PC-3 (cell line): ENCODE measurements around the gene TNFSF13. TPM values are rescaled to one million over a fixed set of nuclear protein-coding genes. Genes with fewer than 3 reads are reported as not detected.

Experiments
- ATAC-seq: fragments of 200-7000 bp; cut with Tn5 transposase; 2 replicates; pipeline ENCODE4 v1.9.1; 2020; ENCODE audit warnings: mild to moderate bottlenecking, moderate library complexity
- BruUV-seq: library from RNA; stranded (reverse); fragments of 400-500 nt; replicated peaks from 2 replicates; lab custom pipeline; 2021; lab: Mats Ljungman, UMichigan
- CTCF ChIA-PET: fragments of 300-600 bp; sonication (Branson Sonifier 250); formaldehyde crosslinking; loops from one replicate; lab custom pipeline; 2022; ENCODE audit warnings: antibody characterized with exemption; lab: Charles Lee
- POLR2A ChIA-PET: fragments of 300-600 bp; sonication (Branson Sonifier 250); formaldehyde crosslinking; loops from one replicate; lab custom pipeline; 2022; ENCODE audit warnings: antibody characterized with exemption; ENCODE audit not compliant: unreplicated experiment; lab: Charles Lee
- DNase-seq: peaks from one replicate; pipeline ENCODE4 v3.0.0-alpha.2; 2015
- H2AFZ ChIP-seq: fragments of 300-600 bp; sonication (generic); 2 replicates; pipeline ENCODE4 v1.6.0; 2016; ENCODE audit warnings: antibody characterized with exemption, low read length
- H3F3A ChIP-seq: fragments of 300-600 bp; sonication (generic); one replicate; pipeline ENCODE4 v1.6.0; 2017; ENCODE audit warnings: antibody characterized with exemption, low read length, control low read depth, mild to moderate bottlenecking; ENCODE audit not compliant: unreplicated experiment
- H3K27ac ChIP-seq: fragments of 300-600 bp; sonication (generic); 2 replicates; pipeline ENCODE4 v1.5.1; 2016; ENCODE audit warnings: mild to moderate bottlenecking, low read length
- H3K27me3 ChIP-seq: fragments of 300-600 bp; sonication (generic); 2 replicates; pipeline ENCODE4 v1.6.1; 2016; ENCODE audit warnings: low read length, mixed read lengths
- H3K36me3 ChIP-seq: fragments of 300-600 bp; sonication (generic); 2 replicates; pipeline ENCODE4 v1.6.1; 2016; ENCODE audit warnings: low read depth, mixed run types, low read length, mixed read lengths
- H3K4me1 ChIP-seq: fragments of 300-600 bp; sonication (generic); 2 replicates; pipeline ENCODE4 v1.5.1; 2016; ENCODE audit warnings: low read length; ENCODE audit not compliant: insufficient read depth
- H3K4me2 ChIP-seq: fragments of 300-600 bp; sonication (generic); 2 replicates; pipeline ENCODE4 v1.6.0; 2016; ENCODE audit warnings: low read length
- H3K4me3 ChIP-seq: fragments of 300-600 bp; sonication (generic); 2 replicates; pipeline ENCODE4 v1.5.1; 2016; ENCODE audit warnings: mild to moderate bottlenecking, low read length, mixed read lengths
- H3K79me2 ChIP-seq: fragments of 300-600 bp; sonication (generic); 2 replicates; pipeline ENCODE4 v1.6.1; 2017; ENCODE audit warnings: low read length, mixed read lengths
- H3K9ac ChIP-seq: fragments of 300-600 bp; sonication (generic); 2 replicates; pipeline ENCODE4 v1.6.0; 2016; ENCODE audit warnings: mild to moderate bottlenecking, low read length
- H3K9me2 ChIP-seq: fragments of 300-600 bp; sonication (generic); replicated peaks from 2 replicates; pipeline ENCODE4 v1.6.1; 2016; ENCODE audit warnings: mixed run types, low read length, mixed read lengths
- H3K9me3 ChIP-seq: fragments of 300-600 bp; sonication (generic); 2 replicates; pipeline ENCODE4 v1.6.1; 2016; ENCODE audit warnings: low read length, mixed read lengths
- H4K20me1 ChIP-seq: fragments of 300-600 bp; sonication (generic); 2 replicates; pipeline ENCODE4 v1.6.1; 2016; ENCODE audit warnings: low read length, mixed read lengths
- CTCF ChIP-seq: fragments of 300-600 bp; sonication (generic); conservative IDR thresholded peaks from 2 replicates; pipeline ENCODE4 v1.5.1; 2017; ENCODE audit warnings: antibody characterized with exemption, low read depth, mild to moderate bottlenecking, low read length
- EZH2 ChIP-seq: fragments of 300-600 bp; sonication (generic); IDR thresholded peaks from one replicate; pipeline ENCODE4 v1.6.1; 2017; ENCODE audit warnings: antibody characterized with exemption, mild to moderate bottlenecking, low read length; ENCODE audit not compliant: unreplicated experiment
- EZH2phosphoT487 ChIP-seq: fragments of 300-600 bp; sonication (generic); IDR thresholded peaks from 2 replicates; pipeline ENCODE4 v1.6.1; 2018; ENCODE audit warnings: mild to moderate bottlenecking, antibody characterized with exemption, low read length, borderline replicate concordance
- intact Hi-C: fragments of 100-400 bp; cut with micrococcal nuclease; formaldehyde crosslinking; loops from 2 replicates; pipeline ENCODE4 v1.9.0; 2023
- total RNA-seq: library from RNA; depleted of rRNA; stranded (reverse); fragments of >200 nt; gene quantifications from 2 replicates; pipeline ENCODE4 v1.2.3, GENCODE V29; 2014

TNFSF13 gene
- total RNA-seq, 1 experiment from 2014 or later = 3.6 TPM

GRCh38 chr17:7570351-7570750 lies 11.8 kb downstream of the TNFSF13 start:
- Histone ChIP-seq H3K79me2 (peaks cover 35% of the 10 kb centered on the region), H3F3A (peaks cover 9% of the 10 kb centered on the region), H2AFZ (no peak overlapping the region), H3K9me2 (no peaks in the 10 kb centered on the region), H3K4me2 (no peak overlapping the region), H4K20me1 (peaks cover 25% of the 10 kb centered on the region), H3K4me3 (no peak overlapping the region), H3K27ac (no peak overlapping the region), H3K4me1 (peaks cover 14% of the 10 kb centered on the region), H3K36me3 (peaks cover 40% of the 10 kb centered on the region), H3K9ac (no peak overlapping the region), H3K27me3 (no peaks in the 10 kb centered on the region), H3K9me3 (no peaks in the 10 kb centered on the region)
- TF ChIP-seq CTCF = no peak
- no peak for TF ChIP-seq EZH2phosphoT487
- TF ChIP-seq EZH2 = no peak
- BruUV-seq = no TSS peak
- ChIA-PET POLR2A (no interaction called here), CTCF (no interaction called here)
- ATAC-seq (no peak), DNase-seq (no peak)
- intact Hi-C loops = no loop called here

- DNase-seq = no peak
- Histone ChIP-seq H2AFZ (no peak overlapping the region), H3K27me3 (no peaks in the 10 kb centered on the region), H4K20me1 (peaks cover 44% of the 10 kb centered on the region), H3K9me2 (no peaks in the 10 kb centered on the region), H3K9me3 (no peaks in the 10 kb centered on the region), H3F3A (peaks cover 25% of the 10 kb centered on the region), H3K4me1 (peaks cover 32% of the 10 kb centered on the region), H3K79me2 (peaks cover 47% of the 10 kb centered on the region), H3K4me3 (peak overlapping the region; percentile 49; the same call in 1 of the 2 replicates), H3K4me2 (peak overlapping the region; percentile 67), H3K9ac (peak overlapping the region; percentile 47), H3K27ac (peak overlapping the region; percentile 20), H3K36me3 (peaks cover 53% of the 10 kb centered on the region)
- POLR2A ChIA-PET = no interaction called here
- intact Hi-C loops = no loop called here
- no peak for TF ChIP-seq EZH2
- no peak for TF ChIP-seq EZH2phosphoT487
- no peak for TF ChIP-seq CTCF
- BruUV-seq = no TSS peak
- CTCF ChIA-PET = no interaction called here
- no peak for ATAC-seq
Measured at GRCh38 chr17:7572338-7572587, 13.7 kb downstream of the TNFSF13 start.

- H4K20me1 ChIP-seq = peaks cover 49% of the 10 kb centered on the region
- no peak for TF ChIP-seq CTCF
- no peak for TF ChIP-seq EZH2phosphoT487
- DNase-seq = peak; percentile 98
- no peaks in the 10 kb centered on the region for H3K9me2 ChIP-seq
- BruUV-seq = TSS peak; percentile 22
- H2AFZ ChIP-seq = no peak overlapping the region
- ChIA-PET POLR2A (no interaction called here), CTCF (no interaction called here)
- ATAC-seq = peak; percentile 90
- intact Hi-C loops = no loop called here
- H3K4me3 ChIP-seq = peak overlapping the region; percentile 97
- H3F3A ChIP-seq = peaks cover 29% of the 10 kb centered on the region
- peaks cover 58% of the 10 kb centered on the region for H3K36me3 ChIP-seq
- peak overlapping the region; percentile 92 for H3K4me2 ChIP-seq
- peak overlapping the region; percentile 89 for H3K27ac ChIP-seq
- H3K4me1 ChIP-seq = peaks cover 36% of the 10 kb centered on the region
- no peaks in the 10 kb centered on the region for H3K27me3 ChIP-seq
- H3K79me2 ChIP-seq = peaks cover 47% of the 10 kb centered on the region
- H3K9ac ChIP-seq = peak overlapping the region; percentile 100
- no peaks in the 10 kb centered on the region for H3K9me3 ChIP-seq
Measured at GRCh38 chr17:7572588-7573323, 14.2 kb downstream of the TNFSF13 start.
